NCI-H524 treated with DMSO at 0.1 percent for 48 hours (cell line): ENCODE measurements around the gene LSM3.

Source experiments
- DNase-seq: peaks from one replicate; lab custom pipeline; 2025; lab: John Stamatoyannopoulos, UW

LSM3 gene

DNA sequence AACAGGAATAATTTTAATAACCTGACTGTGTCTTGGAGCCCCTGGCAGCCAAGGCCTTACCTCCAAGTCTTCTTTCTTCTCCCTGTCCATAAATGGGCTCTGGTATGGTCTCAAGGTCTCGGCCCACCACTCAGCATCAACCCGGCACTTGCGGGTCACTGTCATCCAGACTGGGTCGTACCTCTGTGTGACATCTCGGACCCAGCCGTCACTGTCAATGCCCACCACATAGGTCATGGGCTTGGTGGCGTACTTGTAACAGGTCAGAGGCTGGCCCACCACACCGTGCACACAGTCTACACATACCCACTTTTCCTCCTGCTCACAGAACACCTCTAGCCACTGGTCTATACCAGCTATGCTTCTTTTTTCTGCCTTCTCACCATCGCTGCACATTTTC lies 20.7 kb upstream of the LSM3 start:
- DNase-seq = no peak

DNA sequence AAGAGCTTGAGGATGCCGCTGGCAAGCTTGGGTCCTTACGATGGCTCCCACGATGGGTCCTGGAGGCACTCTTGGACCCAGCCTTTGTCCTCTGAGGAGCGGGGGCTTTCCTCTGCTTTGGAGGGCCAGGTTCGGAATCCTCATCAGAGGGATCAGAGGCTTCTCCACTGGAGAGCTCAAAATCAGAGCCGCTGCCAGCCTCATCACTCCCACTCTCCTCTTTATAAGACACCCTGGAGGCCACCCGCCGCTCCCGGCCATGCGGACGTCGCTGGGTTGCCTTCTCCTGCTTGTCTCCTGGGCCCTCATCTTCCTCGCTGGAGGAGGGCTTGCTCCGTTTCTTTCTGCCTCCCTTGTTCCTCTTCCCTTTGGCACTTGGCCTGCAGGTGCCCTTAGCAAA lies 20.2 kb upstream of the LSM3 start:
- DNase-seq = no peak

DNA sequence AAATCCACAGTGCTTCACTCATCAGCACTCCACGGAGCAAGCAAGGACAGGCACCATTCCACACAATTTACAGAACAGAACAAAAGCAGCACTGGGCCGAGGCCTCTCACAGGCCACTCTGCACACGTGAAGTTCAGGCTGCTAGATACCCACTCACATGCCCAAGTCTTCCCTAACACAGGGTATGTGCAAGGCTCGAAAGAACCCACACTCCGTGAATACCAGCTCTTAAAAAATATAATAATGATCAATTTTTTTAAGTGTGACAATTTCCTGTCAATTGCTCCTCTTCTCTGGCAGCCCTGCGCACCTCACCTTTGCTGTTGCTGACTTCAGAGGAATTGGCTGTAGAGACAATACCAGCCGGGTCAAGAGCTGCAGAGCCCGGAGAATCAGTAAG lies 19.2 kb upstream of the LSM3 start:
- no peak for DNase-seq

GRCh38 chr3:14161282-14161681 lies 17.3 kb upstream of the LSM3 start:
- no peak for DNase-seq

DNA sequence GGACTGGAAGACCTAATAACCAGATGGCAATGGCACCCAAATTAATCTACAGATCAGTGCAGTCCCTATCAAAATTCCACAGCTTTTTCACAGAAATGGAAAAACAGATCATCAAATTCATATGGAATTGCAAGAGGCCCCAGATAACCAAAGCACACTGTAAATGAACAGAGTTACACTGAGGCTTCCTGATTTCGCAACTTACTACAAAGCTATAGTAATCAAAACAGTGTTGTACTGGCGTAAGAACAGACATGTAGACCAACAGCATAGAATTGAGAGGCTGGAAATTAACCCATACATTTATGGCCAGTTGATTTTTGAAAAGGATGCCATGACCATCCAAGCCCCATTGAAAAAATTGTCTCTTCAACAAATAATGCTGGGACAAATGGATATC lies 16.4 kb upstream of the LSM3 start:
- no peak for DNase-seq

DNA sequence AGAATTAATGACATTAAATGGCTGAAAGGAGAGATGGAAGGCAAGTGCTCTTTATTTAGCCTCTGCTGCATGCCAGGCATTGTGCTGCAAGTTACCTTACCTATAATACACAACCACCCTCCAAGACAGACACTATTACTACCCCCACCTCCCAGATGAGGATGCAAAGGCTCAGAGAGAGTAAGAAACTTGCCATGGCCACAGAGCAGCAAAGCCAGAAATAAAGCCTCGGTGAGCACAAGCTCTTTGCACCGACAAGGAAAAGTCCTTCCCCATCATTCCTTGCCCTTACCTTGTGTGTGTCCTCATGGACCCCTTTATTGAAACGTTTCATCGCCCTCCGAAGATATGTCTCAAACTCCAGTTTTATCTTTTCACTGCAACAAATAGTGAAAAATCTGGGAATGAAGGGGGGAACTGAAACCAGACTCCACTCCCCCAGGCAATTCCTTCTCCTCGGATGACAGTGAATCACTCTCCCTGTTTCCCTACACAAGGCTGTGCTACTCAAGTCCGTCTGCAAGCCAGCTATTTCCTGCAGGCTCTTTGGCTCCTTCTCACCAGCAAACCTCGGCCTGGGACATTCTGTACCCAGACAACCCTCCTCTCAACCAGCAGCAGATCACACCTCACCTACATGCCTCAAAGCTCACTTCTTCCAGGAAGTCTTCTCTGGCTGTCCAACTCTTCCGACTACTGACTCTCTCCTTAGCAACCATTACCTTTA lies 11.6 kb upstream of the LSM3 start:
- no peak for DNase-seq

GRCh38 chr3:14169435-14169834 lies 9.2 kb upstream of the LSM3 start:
- no peak for DNase-seq

DNA sequence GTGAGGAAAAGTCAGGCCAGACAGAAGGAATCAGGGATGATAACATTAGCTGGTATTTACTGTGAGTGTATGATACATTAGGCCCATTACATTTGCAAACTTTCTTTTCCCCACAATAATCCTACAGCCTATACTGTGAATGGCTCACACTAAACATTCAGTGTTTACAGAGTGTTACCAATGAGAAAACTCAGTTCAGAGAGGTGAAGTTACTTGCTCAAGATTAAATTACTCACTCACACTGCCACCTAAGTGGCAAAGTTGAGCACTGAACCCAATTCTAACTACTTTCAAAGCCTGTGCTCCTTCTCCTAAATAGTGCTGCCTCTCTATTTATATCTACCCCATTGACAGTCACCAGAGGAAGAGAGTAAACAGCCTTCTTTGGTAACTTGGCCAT lies 8.7 kb upstream of the LSM3 start:
- no peak for DNase-seq

DNA sequence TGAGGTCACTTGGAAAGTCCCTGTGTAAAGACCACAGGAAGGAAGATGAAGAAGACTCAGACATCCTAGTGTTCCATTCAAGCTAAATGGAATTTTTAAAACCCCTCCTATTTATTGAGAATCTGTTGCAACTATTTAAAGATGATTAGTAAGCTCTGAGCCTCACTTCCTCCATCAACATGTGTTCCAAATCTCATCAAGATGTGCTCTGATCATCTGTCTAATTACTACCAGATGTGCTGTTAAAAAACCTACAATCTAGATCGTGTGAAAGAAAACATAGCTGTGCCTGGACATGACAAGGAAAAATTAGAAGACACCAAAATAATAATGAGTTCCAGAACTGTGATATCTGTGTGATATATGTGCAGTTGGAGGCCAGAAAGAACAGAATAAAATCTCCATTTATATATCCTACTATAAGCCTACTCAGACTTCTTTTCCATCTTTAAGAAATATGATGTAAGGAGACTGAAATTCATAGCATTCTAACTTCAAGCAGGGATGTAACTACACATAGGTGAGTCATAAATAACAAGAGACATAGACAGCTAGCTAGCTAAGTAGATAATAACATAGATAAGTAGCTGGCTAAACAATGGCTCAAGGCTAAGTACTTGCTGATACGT lies 8.0 kb upstream of the LSM3 start:
- DNase-seq = no peak

DNA sequence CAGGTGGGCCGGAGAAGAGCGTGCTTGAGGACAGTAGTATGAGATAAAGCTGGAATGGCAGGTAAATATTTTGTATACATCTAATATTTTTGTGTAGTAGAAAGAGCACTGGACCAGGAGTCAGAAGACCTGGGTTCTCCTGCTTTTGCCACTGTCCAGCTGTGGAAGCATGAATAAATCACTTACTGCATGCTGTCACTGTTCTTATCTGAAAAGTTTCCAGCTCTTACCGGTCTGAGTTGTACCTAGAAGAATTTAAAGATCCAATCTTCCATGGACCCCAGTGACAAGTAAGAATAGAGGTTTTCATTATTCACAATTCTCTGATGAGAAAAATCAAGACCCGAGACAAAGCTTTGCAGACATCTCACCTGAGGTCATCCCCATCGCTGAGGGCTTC lies 6.1 kb upstream of the LSM3 start:
- no peak for DNase-seq

- no peak for DNase-seq
Measured at GRCh38 chr3:14174483-14174882, 4.1 kb upstream of the LSM3 start.

DNA sequence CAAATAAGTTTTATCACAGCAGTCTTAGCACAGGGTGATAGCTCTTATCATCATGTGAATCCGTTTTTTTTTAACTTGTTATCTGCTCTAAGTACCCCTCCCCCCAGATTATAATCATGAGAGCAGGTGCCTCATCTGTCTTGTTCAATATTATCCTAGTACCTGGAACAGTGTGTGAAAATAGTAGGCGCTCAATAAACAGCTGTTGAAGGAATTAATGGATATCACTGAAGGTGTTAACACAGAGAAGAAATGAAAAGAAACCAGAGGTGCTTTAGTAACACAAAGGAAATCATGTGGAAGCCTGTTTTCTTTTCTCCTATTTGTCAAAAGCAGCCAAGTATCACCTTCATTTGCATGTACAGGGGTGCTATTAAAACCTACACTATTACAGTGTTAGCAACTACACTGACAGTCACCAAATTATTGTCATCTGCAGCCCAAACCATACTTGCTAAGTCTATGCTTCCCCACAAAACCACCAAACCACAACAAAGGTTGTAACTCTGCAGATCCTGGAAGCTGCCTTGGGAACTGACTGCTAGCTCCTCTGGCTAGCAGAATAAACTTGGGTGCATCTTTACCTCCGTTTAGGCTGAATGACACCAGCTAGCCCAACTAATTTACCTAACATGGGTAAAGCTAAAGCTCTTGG lies 3.1 kb upstream of the LSM3 start:
- no peak for DNase-seq

GRCh38 chr3:14177580-14178246 lies 904 bp upstream of the LSM3 start:
- DNase-seq = no peak

DNA sequence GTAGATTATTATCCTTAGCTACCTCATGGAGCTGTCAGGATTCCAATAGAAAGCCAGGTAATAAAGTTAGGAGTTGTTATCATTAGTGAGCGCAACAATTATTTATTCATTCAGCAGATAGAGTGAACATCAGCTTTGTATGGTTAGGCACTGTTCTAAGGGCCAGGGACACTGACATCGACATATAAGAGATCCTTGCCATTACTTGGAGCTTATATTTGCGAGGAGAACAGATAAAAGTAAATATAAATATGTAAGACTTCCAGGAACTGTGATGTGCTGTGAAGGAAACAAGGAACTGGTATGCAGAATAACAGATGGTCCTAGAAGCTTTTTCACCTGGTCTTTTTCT lies 473 bp downstream of the LSM3 start:
- no peak for DNase-seq

DNA sequence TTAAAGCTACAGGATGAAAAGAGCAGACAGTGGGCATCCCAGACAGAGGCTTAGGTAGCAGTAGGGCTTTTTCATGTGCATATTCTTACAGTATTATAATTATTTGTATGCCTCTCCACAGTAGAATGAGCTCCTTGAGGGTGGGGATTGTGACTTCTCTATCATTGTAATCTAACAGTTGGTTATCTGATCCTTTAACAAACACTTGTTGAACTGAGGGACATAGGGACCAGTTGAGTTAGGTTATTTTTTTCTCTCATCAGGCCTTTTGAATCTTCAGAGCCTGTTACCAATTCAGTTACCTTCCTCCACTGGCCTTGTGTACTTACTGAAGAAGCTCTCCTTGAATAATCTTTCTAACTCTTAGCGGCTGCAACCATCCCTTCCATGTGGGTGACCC lies 1.2 kb downstream of the LSM3 start:
- no peak for DNase-seq

GRCh38 chr3:14181253-14181652 lies 2.6 kb downstream of the LSM3 start:
- no peak for DNase-seq

DNA sequence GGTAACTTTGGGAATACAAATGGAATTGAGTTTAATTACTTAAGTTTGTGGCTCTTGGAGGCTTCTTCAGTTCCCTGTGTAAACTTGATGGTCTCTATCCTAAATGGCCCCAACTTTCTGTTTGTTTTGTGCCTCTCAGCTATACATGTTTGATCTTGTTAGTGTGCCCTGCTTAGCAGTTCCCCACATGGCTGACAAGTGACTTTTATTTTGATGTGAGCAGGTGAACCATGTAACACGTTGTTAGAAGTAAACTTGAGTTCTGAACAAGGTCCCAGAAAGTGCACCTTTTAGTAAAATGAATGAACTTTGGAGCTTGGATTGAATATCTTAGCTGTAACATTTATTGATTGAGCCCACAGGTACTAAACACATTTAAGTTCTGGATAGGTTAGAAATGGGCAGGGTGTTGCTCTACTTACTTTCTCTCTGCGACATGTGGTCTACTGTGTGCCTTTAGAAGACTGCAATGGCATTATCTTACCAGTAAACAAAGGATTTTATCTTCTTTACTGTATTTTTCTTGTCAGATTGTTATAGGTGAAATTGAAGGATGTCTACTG lies 4.5 kb downstream of the LSM3 start:
- no peak for DNase-seq

DNA sequence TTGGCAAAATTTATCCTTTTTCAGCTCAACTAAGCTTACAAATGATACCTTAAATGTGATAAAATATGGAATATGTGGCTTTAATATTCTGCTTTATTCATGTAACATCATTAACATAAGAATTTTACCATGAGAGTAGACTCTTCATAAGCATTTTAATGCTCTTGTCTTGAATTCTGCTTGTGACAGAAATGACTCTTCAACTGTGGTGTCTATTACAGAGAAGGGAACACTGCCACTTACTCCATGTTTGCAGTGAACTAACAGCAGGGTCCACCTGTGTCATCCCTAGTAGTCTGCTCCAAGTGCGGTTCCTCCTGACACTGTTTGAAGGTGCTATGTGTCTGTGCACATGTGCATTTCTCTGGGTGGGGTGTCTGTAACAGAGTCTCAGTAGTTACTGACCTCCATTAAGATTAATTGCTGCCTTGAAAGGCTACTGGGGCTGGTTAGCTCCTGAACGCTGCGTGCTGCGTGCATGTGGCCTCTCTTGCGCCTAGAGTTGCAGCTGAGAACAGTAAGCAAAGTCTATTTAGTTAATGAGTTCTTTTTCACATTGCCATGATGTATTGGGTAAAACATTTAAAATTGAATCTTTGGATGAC lies 8.3 kb downstream of the LSM3 start:
- DNase-seq = no peak

DNA sequence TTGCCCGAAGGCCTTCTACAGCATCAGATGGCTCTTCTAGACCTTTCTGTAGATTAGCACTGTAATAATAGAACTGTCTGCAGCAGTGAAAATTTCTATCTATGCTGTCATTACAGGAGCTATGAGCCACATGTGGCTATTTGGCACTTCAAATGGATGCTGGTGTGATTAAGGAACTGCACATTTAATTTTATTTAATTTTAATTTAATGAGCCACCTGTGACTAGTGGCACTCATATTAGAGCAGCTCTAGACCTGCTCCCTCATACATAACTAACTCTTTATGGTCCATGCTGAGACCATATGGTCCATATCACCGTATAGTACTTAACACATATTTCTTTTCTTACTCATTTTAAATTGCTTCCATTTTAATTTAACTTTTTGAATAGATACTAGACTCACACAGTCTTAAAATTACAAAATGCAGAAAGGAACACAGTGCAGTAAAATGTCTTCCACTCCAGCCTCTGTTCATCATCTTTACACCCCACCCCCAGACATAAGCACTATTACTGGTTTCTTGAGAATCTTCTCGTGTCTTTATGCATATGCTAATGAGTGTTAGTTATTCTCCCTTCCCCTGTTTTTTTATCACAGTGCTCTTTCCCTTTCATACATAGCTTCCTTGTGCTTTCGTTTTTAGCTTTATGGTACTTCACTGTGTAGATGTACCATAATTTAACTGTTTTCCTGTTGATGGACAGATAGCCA lies 9.6 kb downstream of the LSM3 start:
- no peak for DNase-seq

GRCh38 chr3:14194865-14195264 lies 16.2 kb downstream of the LSM3 start:
- DNase-seq = no peak

- DNase-seq = no peak
Measured at GRCh38 chr3:14199641-14200040, 21.0 kb downstream of the LSM3 start.

- no peak for DNase-seq
Measured at GRCh38 chr3:14200276-14200675, 21.7 kb downstream of the LSM3 start.
